Calu3 (cell line): ENCODE data around the gene USP37. TPM values are rescaled to one million over a fixed set of nuclear protein-coding genes. Genes with fewer than 3 reads are reported as not detected.

Experiments used
- BruUV-seq: library from RNA; stranded (reverse); fragments of 400-500 nt; replicated peaks from 2 replicates; lab custom pipeline; 2021; lab: Mats Ljungman, UMichigan
- CTCF ChIA-PET: fragments of 300-600 bp; sonication (Branson Sonifier 250); formaldehyde crosslinking; loops from one replicate; lab custom pipeline; 2022; ENCODE audit warnings: antibody characterized with exemption; lab: Charles Lee
- DNase-seq: peaks from one replicate; pipeline ENCODE4 v3.0.0; 2022
- H3K27ac Mint-ChIP-seq: one replicate; pipeline ENCODE4 v1.8.0; 2022; ENCODE audit warnings: mixed read lengths; ENCODE audit not compliant: unreplicated experiment
- H3K27me3 Mint-ChIP-seq: one replicate; pipeline ENCODE4 v1.8.0; 2022; ENCODE audit warnings: mixed read lengths; ENCODE audit not compliant: unreplicated experiment
- H3K36me3 Mint-ChIP-seq: one replicate; pipeline ENCODE4 v1.8.0; 2022; ENCODE audit warnings: mild to moderate bottlenecking, moderate library complexity, mixed read lengths; ENCODE audit not compliant: insufficient read depth, unreplicated experiment
- H3K4me1 Mint-ChIP-seq: one replicate; pipeline ENCODE4 v1.8.0; 2022; ENCODE audit warnings: mild to moderate bottlenecking, low read depth, mixed read lengths; ENCODE audit not compliant: unreplicated experiment
- H3K4me3 Mint-ChIP-seq: one replicate; pipeline ENCODE4 v1.8.0; 2022; ENCODE audit warnings: mild to moderate bottlenecking, low read depth, moderate library complexity, mixed read lengths; ENCODE audit not compliant: unreplicated experiment
- H3K9me3 Mint-ChIP-seq: one replicate; pipeline ENCODE4 v1.8.0; 2022; ENCODE audit warnings: low read depth, mixed read lengths; ENCODE audit not compliant: unreplicated experiment
- CTCF ChIP-seq: fragments of 200-600 bp; IDR thresholded peaks from one replicate; pipeline ENCODE4 v1.8.0; 2022; ENCODE audit warnings: antibody characterized with exemption; ENCODE audit not compliant: unreplicated experiment
- intact Hi-C: fragments of 100-400 bp; cut with micrococcal nuclease; formaldehyde crosslinking; loops from one replicate; pipeline ENCODE4 v1.10.0; 2022; ENCODE audit not compliant: unreplicated experiment
- total RNA-seq: library from RNA; stranded (reverse); gene quantifications from 2 replicates; pipeline ENCODE4 v1.2.3, GENCODE V29; 2022

The USP37 gene
- total RNA-seq, 1 experiment from 2014 or later, result 27.5 TPM

- Mint-ChIP-seq H3K4me1 (peaks cover 31% of the 10 kb centered on the region), H3K9me3 (no peaks in the 10 kb centered on the region), H3K27ac (peak overlapping the region; percentile 96), H3K27me3 (no peaks in the 10 kb centered on the region), H3K4me3 (peak overlapping the region; percentile 22), H3K36me3 (peaks cover 53% of the 10 kb centered on the region)
- intact Hi-C loops, result loop anchor here (2.0 kb wide), 2 partner anchors 59 to 241 kb away; no protein-coding TSS in a partner anchor
- CTCF ChIA-PET, result no interaction called here
- no peak for DNase-seq
- TF ChIP-seq CTCF, result no peak
- no TSS peak for BruUV-seq
These were observed 160.4 kb downstream of the USP37 start for GRCh38 chr2:218407717-218408116.

GRCh38 chr2:218406949-218407618 lies 161.1 kb downstream of the USP37 start:
- intact Hi-C loops, result loop anchor here (2.0 kb wide), 2 partner anchors 60 to 242 kb away; no protein-coding TSS in a partner anchor
- Mint-ChIP-seq H3K27me3 (no peaks in the 10 kb centered on the region), H3K27ac (peak overlapping the region; percentile 96), H3K4me3 (peak overlapping the region; percentile 70), H3K9me3 (no peaks in the 10 kb centered on the region), H3K4me1 (peaks cover 31% of the 10 kb centered on the region), H3K36me3 (peaks cover 58% of the 10 kb centered on the region)
- BruUV-seq, result no TSS peak
- TF ChIP-seq CTCF, result no peak
- CTCF ChIA-PET, result interaction anchor here (0.7 to 1.0 kb wide), 2 partner anchors 43 to 59 kb away, joined by 3 to 8 read pairs; no protein-coding TSS in a partner anchor
- DNase-seq, result no peak

- H3K27ac Mint-ChIP-seq, result peak overlapping the region; percentile 96
- no peaks in the 10 kb centered on the region for H3K27me3 Mint-ChIP-seq
- peak; percentile 80 for TF ChIP-seq CTCF
- intact Hi-C loops, result loop anchor here (2.0 kb wide), 2 partner anchors 60 to 242 kb away; no protein-coding TSS in a partner anchor
- no TSS peak for BruUV-seq
- peaks cover 31% of the 10 kb centered on the region for H3K4me1 Mint-ChIP-seq
- H3K36me3 Mint-ChIP-seq, result peaks cover 58% of the 10 kb centered on the region
- H3K4me3 Mint-ChIP-seq, result peak overlapping the region; percentile 70
- no peaks in the 10 kb centered on the region for H3K9me3 Mint-ChIP-seq
- peak; percentile 97 for DNase-seq
- CTCF ChIA-PET, result interaction anchor here (0.7 to 1.0 kb wide), 4 partner anchors 42 to 119 kb away, joined by 3 to 8 read pairs (median 3); no protein-coding TSS in a partner anchor
These were observed 161.8 kb downstream of the USP37 start for GRCh38 chr2:218406209-218406948.

GRCh38 chr2:218405746-218406208 lies 162.4 kb downstream of the USP37 start:
- no peak for TF ChIP-seq CTCF
- no peaks in the 10 kb centered on the region for H3K9me3 Mint-ChIP-seq
- H3K4me3 Mint-ChIP-seq, result peak overlapping the region; percentile 70
- CTCF ChIA-PET, result interaction anchor here (0.7 to 0.9 kb wide), 2 partner anchors 59 to 118 kb away, joined by 3 read pairs; no protein-coding TSS in a partner anchor
- intact Hi-C loops, result loop anchor here (2.0 kb wide), 2 partner anchors 61 to 243 kb away; no protein-coding TSS in a partner anchor
- no peak for DNase-seq
- BruUV-seq, result no TSS peak
- H3K27ac Mint-ChIP-seq, result peak overlapping the region; percentile 96
- peaks cover 31% of the 10 kb centered on the region for H3K4me1 Mint-ChIP-seq
- no peaks in the 10 kb centered on the region for H3K27me3 Mint-ChIP-seq
- peaks cover 57% of the 10 kb centered on the region for H3K36me3 Mint-ChIP-seq
